ENCODE data around the gene LYPD6B.

DNA sequence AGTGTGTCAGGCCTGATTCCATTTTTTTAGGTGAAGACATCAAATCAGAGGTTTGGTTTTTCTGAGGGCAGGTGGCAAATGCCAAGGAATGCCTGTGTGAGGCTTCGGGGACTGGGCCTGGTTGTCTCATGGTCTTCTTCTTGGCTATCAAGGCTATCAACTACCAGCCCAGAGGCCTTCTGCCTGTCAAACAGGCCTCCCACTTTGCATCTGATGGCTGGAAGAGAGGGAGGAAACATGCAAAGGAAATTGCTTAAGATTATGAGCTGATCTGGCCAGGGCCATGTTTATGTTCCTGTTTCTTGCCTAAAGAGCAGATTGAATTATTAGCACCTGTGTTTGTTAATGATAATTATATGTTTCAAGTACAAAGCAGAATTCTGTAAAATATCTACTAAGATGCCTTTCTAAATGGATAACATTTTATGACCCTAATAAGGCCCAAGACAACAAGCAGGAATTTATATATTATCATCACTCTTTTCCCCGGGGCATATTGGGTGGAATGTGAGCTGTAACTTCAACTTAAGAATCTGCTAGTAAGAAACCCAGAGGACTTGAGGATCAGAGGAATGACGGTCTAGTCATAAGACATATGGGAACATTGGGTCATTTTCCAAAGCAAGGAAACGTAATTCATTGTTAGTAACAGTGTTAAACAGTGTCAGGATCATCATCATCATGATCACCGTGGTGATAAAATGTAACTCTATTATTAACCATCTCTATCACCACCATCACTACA is 123.2 kb downstream of the LYPD6B start:
- no peak for TF ChIP-seq POLR2A (IDR thresholded peaks at IDR 0.05)
- TF ChIP-seq, protein P1, sequence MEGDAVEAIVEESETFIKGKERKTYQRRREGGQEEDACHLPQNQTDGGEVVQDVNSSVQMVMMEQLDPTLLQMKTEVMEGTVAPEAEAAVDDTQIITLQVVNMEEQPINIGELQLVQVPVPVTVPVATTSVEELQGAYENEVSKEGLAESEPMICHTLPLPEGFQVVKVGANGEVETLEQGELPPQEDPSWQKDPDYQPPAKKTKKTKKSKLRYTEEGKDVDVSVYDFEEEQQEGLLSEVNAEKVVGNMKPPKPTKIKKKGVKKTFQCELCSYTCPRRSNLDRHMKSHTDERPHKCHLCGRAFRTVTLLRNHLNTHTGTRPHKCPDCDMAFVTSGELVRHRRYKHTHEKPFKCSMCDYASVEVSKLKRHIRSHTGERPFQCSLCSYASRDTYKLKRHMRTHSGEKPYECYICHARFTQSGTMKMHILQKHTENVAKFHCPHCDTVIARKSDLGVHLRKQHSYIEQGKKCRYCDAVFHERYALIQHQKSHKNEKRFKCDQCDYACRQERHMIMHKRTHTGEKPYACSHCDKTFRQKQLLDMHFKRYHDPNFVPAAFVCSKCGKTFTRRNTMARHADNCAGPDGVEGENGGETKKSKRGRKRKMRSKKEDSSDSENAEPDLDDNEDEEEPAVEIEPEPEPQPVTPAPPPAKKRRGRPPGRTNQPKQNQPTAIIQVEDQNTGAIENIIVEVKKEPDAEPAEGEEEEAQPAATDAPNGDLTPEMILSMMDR (IDR thresholded peaks at IDR 0.05) = no peak

Measured in body of pancreas (tissue), 4 donors.